ENCODE data around the gene SH3BP4.

The SH3BP4 gene

DNA sequence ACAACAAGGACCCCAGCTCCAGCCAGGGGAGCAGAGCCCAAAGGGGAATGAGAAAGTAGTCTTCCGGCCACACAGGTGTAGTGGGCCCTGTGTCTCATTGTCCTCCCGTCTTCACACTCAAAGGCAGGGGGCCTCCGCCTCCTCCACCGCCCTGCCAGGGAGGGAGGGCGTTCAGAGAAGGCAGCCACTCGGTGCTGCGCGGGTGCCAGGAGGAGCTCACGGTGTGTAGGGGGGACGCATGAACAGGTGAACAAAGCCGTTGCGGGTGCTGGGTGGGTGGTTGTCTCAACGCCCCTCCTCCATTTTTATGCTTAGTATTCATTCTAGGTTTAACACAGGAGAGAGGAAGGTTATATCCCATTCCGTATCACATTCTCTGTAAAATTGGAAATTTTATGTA lies 36.7 kb downstream of the SH3BP4 start:
- TF ChIP-seq GATA2 (IDR thresholded peaks at IDR 0.05; ENCODE audit: low read depth, low read length) (no peak), GATA3 (IDR thresholded peaks at IDR 0.05; ENCODE audit: low read depth, low read length) (no peak)

DNA sequence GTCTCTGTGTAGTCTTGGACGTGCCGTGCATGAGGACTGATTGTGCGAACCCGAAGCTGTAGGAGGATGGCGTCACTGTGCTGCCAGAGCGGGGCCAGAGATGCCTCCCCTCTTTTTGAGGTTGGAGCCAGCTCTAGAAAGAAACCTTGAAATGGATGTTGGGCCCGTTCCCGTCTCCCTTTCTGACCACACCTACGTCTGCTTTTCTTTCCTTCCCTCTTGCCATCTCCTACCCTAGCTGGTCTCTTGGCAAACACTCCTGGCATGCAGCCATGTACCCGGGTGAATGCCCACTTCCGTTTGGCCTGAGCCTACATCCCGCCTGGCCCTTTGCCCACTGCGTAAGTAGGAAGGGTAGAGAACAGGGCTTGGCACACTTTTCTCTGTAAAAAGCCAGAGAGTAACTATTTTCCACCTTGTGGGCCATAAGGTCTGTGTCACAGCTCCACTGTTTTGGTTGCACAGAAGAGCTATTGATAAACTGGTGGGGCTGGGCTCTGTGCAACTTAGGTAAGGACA lies 37.4 kb downstream of the SH3BP4 start:
- no peak for TF ChIP-seq GATA2 (IDR thresholded peaks at IDR 0.05; ENCODE audit: low read depth, low read length)
- no peak for TF ChIP-seq GATA3 (IDR thresholded peaks at IDR 0.05; ENCODE audit: low read depth, low read length)

GRCh38 chr2:234990300-234990699 lies 38.5 kb downstream of the SH3BP4 start:
- TF ChIP-seq GATA2 (IDR thresholded peaks at IDR 0.05; ENCODE audit: low read depth, low read length) (no peak), GATA3 (IDR thresholded peaks at IDR 0.05; ENCODE audit: low read depth, low read length) (no peak)

- no peak for TF ChIP-seq GATA3 (IDR thresholded peaks at IDR 0.05; ENCODE audit: low read depth, low read length)
These were observed 39.5 kb downstream of the SH3BP4 start for GRCh38 chr2:234991290-234991689.

DNA sequence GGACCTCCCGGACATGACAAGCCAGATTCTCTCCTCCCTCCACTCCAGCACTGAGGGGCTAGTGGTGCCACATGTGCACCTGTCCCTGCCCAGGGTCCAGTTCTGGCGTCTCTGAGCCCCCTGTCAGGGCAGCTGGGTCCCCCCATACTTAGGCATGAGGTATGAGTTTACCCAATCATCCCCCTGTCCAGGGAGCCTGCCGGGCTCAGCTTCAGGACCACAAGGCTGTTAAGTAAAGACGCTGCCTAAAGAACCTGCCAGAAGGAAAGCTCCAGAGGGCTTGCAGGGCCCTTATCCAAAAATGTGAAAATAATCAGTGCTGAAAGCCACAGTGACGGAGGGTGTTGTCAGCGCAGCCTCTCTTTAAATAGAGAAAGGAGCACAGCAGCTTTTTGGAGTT lies 40.0 kb downstream of the SH3BP4 start:
- TF ChIP-seq GATA2 (IDR thresholded peaks at IDR 0.05; ENCODE audit: low read depth, low read length) (no peak), GATA3 (IDR thresholded peaks at IDR 0.05; ENCODE audit: low read depth, low read length) (no peak)

DNA sequence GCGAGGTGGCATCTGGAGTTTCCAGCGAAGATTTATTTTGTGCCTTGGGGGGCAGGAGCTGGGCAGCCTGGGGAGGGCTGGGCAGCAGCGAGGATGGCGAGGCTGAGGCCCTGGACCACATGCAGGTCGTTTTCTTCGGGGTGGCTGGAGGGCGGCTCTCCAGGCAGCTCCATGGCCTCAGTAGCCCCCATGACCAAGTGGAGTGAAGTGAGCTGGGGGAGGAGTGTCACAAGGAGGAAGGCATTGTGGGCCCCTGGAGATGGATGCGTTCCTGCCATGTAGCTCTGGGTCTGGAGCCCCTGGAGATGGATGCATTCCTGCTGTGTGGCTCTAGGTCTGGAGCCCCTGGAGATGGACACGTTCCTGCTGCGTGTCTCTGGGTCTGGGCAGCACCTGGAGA lies 40.4 kb downstream of the SH3BP4 start:
- TF ChIP-seq GATA2 (IDR thresholded peaks at IDR 0.05; ENCODE audit: low read depth, low read length) (no peak), GATA3 (IDR thresholded peaks at IDR 0.05; ENCODE audit: low read depth, low read length) (no peak)

- TF ChIP-seq GATA3 (IDR thresholded peaks at IDR 0.05; ENCODE audit: low read depth, low read length) (no peak), GATA2 (IDR thresholded peaks at IDR 0.05; ENCODE audit: low read depth, low read length) (no peak)
These were observed 41.0 kb downstream of the SH3BP4 start for GRCh38 chr2:234992624-234993349.

- TF ChIP-seq GATA2 (IDR thresholded peaks at IDR 0.05; ENCODE audit: low read depth, low read length) (no peak), GATA3 (IDR thresholded peaks at IDR 0.05; ENCODE audit: low read depth, low read length) (no peak)
These were observed 41.7 kb downstream of the SH3BP4 start for GRCh38 chr2:234993541-234993981.

DNA sequence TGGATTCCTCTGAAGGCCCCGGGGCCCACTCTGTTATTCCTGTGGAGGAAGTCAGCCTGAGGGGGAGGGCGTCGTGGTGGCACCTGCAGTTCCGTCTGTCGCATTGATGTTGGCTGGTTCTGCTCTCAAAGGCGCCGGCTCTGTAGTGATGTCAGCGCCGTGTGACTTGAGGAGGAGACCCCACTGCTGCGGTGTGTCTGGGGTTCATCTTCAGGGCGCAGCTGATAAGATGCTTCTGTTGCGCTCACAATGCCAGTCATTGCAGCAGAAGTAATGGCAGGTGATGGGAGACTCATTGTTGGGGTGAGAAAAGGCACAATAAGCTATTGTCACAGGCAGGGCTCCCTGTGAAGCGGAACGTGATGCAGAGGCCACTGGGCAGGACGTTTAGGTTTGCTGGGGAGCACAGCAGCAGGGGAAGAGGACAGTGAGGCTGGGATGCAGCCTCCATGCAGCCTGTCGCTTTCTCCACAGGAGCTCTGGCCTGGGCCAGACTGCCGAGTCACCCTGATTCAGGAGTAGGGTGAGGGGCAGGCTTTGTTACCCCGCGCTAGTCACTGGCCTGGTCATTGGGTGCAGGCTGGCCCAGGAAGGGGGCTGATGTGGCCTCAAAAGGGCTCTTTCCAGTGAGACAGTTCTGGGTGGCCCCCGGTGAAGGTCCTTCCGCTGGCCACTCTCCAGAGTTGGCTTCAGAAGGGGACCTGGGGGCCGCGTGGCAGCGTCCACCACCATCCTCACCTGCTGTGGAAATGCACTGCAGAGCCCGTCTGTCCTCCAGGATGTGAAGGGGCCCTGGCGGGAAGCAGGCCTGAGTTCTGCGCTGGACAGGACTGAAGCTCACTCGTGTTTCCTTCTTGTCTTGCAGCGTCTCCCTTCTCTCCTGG lies 42.9 kb downstream of the SH3BP4 start:
- TF ChIP-seq GATA3 (IDR thresholded peaks at IDR 0.05; ENCODE audit: low read depth, low read length): no peak
- TF ChIP-seq GATA2 (IDR thresholded peaks at IDR 0.05; ENCODE audit: low read depth, low read length): no peak

DNA sequence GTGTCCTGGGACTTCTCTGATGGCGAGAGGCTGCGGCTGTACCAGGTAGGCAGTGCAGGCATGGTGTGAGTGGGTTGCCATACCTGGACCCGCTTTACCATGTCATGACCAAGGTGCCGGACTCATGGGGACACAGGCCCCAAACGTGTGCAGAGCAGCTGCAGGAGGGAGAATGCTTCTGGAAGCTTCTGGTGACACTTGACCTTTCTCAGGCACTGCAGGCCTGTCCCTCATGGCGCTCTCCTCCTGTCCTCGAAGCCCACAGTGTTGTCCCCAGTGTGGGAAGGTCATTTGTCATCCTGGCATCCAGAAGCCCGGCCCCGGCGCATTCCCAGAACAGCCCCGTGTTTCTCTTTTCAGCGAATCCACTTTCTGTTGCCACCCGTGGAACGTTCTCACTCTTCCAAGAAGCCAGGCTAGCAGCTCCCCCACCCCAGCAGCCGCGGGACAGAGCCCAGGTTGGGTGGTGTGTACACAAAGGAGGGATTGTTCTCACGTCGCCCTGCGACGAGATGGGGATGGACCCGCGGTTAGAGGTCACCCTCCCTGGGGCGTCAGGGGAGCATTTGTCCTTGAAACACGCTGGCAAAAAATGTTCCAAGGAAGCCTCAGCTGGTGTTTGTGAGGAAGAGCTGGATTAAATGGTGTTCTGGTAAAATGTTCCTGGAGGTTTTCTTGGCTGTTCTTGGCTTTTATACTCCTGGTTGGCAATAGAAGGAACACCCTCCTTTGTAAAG lies 43.7 kb downstream of the SH3BP4 start:
- TF ChIP-seq GATA2 (IDR thresholded peaks at IDR 0.05; ENCODE audit: low read depth, low read length): no peak
- TF ChIP-seq GATA3 (IDR thresholded peaks at IDR 0.05; ENCODE audit: low read depth, low read length): no peak

DNA sequence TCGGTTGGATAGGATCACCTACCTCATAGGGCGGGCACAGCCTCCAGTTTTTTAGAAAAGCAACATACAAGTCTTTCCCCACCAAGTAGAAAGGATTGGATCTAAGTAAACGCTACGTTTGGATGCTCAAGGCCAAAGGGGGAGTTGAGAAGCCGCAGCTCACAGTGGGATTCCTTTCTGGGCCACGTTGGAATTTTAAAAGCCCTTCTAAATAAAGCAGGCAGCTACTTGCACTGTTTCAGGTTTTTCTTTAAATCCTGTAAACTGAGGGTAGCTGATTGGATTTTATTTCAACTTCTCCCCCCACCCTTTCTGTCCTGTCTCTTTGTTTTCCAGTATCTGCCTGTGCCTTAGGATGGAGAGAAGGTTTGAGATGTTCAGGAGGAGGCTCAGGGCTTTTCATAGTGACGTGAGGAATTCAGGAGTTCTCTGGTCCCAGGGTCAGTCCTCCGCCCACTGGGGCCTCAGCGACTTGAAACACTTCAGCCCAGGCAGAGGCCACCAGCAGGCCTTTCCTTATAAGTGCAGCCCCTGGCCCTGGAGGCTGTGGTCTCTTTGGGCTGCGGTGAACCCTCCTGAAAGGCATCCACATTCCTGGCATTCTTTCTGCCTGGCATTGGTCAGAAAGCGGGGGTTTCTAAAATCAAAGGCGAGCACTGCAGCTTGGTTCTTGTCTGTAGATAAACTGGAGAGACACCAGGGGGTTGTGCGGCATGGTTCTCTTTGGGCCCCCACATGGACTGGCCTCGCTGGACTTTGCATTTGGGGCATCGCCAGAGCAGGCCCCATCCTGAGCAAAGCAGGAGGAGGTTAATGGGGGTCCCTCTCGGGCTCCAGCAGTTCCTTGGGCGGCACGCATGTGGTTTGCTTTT lies 44.5 kb downstream of the SH3BP4 start:
- TF ChIP-seq GATA2 (IDR thresholded peaks at IDR 0.05; ENCODE audit: low read depth, low read length) (no peak), GATA3 (IDR thresholded peaks at IDR 0.05; ENCODE audit: low read depth, low read length) (no peak)

DNA sequence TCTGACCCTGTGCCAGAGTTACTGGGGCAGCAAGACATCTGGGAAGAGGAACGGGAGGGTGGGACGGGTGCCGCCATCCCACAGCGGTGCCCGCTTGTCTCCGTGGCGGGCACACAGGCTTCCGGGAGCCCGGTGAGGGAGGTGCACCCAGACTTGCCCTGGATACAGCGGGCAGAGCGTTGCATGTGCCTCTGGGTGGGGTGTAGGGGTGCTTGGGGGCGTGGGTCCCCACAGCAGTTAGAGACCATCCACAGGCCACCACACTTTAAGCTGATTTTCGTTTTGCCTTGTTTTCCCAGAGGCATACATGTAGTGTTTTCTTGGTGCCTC lies 45.1 kb downstream of the SH3BP4 start:
- TF ChIP-seq GATA3 (IDR thresholded peaks at IDR 0.05; ENCODE audit: low read depth, low read length): no peak
- no peak for TF ChIP-seq GATA2 (IDR thresholded peaks at IDR 0.05; ENCODE audit: low read depth, low read length)

- no peak for TF ChIP-seq GATA2 (IDR thresholded peaks at IDR 0.05; ENCODE audit: low read depth, low read length)
- no peak for TF ChIP-seq GATA3 (IDR thresholded peaks at IDR 0.05; ENCODE audit: low read depth, low read length)
These were observed 45.6 kb downstream of the SH3BP4 start for GRCh38 chr2:234997389-234997788.

Measured in SH-SY5Y (cell line).